Esophagus squamous epithelium (tissue), 4 donors: ENCODE measurements around the gene SPPL2B.

Experiments
- POLR2A ChIP-seq, 4 donors: fragments of 450-650 bp; IDR thresholded peaks; one replicate each; pipeline ENCODE4 v1.6.1; 2017; ENCODE audit warnings: antibody characterized with exemption in 4 of 4, mild to moderate bottlenecking in 4 of 4, moderate library complexity in 3 of 4
- TF ChIP-seq, protein P1 (sequence below), 6 experiments: fragments of 450-650 bp in 4 of 6; fragments of 200-600 bp in 2 of 6; sonication (generic) in 2 of 6; IDR thresholded peaks; one replicate each; pipeline ENCODE4 v1.5.1; 2016 to 2019; ENCODE audit warnings: antibody characterized with exemption in 6 of 6, mild to moderate bottlenecking in 4 of 6, moderate library complexity in 4 of 6

DNA sequence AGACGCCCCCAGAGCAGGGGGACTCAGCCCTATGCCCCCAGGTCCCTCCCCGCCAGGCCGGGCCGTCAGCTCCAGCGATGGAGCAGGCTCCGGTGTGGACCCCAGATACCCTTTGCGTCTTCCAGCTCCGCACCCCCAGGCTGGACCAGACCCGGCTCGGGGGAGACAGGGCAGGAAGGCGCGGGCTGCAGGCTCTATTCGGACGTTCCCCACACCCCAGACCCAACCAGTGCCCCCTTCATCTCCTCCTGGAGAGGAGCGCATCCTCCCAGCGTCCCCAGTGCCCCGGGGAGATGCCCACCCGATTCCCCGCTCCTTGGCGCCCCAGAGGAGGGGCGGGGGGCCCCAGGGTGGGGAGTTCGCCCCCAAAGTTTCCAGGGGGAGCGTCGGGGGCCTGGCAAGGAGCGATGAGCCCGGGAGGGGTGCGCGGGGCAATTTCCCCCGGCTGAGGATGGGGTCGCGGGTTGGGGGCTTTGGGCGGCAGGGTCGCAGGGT is 20.9 kb upstream of the SPPL2B start:
- TF ChIP-seq, protein P1, sequence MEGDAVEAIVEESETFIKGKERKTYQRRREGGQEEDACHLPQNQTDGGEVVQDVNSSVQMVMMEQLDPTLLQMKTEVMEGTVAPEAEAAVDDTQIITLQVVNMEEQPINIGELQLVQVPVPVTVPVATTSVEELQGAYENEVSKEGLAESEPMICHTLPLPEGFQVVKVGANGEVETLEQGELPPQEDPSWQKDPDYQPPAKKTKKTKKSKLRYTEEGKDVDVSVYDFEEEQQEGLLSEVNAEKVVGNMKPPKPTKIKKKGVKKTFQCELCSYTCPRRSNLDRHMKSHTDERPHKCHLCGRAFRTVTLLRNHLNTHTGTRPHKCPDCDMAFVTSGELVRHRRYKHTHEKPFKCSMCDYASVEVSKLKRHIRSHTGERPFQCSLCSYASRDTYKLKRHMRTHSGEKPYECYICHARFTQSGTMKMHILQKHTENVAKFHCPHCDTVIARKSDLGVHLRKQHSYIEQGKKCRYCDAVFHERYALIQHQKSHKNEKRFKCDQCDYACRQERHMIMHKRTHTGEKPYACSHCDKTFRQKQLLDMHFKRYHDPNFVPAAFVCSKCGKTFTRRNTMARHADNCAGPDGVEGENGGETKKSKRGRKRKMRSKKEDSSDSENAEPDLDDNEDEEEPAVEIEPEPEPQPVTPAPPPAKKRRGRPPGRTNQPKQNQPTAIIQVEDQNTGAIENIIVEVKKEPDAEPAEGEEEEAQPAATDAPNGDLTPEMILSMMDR (IDR thresholded peaks at IDR 0.05), result no peak
- TF ChIP-seq POLR2A (IDR thresholded peaks at IDR 0.05), result no peak
